Right forelimb (tissue), 1 donor: ENCODE results near the gene TYMP.

ENCODE experiments used
- DNase-seq: peaks from one replicate; pipeline ENCODE4 v3.0.0-alpha.2; 2018

Gene TYMP

DNA sequence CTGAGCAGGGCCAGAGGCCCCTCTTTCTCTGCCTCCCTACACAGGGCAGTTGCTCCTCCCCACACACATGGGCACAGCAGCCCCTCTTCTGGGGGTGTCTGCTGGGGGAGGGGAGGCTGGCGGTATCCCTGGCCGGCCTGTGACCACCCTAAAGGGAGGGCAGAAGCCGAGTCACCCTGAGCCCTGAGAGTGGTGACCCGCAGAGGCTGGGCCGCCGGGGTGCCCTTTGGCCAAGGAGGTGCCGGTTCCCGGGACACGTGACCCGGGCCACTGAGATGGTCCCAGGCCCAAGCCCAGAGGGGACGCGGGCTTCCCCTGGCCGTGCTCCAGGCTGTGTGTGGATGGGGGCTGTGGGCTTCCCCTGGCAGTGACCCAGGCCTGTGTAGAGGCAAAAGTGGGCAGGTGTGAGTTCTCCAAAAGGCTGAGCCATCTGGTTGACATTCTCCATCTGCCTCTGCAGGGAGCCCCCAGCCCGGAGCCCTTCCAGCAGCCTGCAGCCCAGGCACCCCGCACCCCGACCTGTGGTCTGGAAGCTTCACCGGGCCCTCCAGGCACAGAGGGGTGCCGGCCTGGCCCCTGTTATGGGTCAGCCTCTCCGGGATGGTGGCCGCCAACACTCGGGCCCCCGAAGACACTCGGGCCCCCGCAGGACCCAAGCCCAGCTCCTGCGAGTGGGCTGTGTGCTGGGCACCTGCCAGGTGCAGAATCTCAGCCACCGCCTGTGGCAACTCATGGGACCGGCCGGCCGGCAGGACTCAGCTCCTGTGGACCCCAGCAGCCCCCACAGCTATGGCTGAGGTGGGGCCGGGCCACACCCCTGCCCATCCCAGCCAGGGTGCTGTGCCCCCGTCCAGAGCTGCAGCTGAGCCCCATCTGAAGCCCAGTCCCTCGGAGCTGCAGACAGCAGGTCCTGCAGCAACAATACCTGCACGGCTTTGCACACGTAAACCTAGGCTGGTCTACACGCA is 47.4 kb downstream of the TYMP start:
- no peak for DNase-seq

DNA sequence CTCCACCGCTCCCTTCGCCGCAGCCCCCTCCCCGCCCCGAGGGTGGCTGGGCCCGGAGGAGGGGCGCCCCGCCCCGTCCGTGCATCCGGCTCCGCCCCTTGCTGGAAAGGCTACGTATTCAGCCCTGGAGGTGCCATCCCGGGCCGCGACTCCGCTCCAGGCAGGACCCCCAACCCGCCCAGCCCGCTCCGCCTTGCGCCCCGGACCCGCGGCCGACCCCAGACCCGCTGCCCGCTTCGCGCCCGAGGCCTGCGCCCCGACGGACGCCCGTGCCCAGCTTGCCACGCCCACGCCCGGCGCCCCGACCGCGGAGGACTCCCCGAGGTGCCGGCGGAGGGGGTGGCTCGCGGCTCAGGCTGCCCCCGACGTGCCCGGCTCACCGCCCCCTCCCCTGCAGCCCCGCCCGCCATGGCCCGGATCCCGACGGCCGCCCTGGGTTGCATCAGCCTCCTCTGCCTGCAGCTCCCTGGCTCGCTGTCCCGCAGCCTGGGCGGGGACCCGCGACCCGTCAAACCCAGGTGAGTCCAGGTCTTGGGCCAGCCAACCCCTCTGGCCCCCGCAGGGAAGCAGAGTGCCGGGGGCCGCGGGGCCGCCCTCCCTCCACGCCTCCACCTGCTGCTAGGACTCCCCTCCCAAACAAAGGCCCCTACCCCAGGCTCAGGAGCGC is 48.2 kb downstream of the TYMP start, which contains the start of gene ADM2:
Gene ADM2 (plus strand): TSS at position 104 of the 667 bp plus-strand sequence. CDS start 305 bp downstream, at position 409.
- DNase-seq, result no peak

DNA sequence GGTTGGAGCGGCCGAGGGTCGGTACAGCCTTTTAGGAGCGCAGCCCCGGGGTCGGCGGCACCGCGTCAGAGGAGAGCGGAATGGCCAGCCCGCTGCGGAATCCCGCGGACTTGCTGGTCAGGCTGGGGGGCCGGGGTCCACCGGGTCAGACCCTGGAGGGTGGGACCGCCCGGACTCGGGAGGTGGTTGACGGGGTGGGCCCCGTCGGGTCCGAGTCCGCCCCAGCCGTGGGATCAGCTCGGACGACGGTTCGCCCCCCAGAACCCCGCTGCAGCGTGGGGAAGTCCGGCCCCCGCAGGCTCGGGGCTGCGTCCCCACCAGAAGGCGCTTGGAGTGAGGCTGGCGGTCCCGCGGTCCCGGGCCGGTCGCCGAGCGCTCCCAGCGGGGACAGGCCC is 48.8 kb downstream of the TYMP start:
- DNase-seq, result no peak

DNA sequence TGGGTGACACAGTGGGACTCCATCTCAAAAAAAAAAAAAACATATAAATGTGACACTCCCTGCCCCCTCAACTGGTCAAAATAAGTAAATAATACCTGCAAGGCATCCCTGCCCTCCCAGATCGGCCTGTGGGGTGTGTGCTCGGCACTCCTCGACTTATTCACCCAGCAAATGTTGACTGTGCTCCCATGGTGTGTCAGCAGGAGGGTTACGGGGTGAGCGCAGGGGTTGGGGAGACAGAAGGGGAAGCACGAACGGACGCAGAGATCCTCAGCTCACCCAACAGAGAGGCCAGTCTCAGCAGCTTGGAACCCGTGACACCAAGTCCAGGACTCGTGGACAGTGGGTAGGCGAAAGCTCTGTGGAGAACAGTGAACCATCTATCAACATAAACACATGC is 50.1 kb downstream of the TYMP start:
- DNase-seq, result no peak

DNA sequence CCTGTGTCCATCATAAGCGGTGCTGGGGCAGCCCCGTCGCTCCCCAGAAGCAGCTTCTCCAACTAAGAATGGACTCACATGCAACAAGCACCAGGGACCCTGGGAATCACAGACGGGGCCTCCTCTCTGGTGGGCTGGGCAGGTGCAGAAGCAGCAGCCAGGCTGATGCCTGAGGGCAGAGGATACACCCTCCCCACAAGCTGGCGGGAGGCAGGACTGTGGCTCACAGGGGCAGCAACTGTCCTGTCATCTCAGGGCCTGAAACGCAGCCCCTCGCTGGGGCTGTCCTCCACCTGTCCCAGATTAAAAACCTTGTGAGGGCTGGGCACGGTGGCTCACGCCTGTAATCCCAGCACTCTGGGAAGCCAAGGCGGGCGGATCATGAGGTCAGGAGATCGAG is 51.9 kb downstream of the TYMP start:
- DNase-seq, result no peak

DNA sequence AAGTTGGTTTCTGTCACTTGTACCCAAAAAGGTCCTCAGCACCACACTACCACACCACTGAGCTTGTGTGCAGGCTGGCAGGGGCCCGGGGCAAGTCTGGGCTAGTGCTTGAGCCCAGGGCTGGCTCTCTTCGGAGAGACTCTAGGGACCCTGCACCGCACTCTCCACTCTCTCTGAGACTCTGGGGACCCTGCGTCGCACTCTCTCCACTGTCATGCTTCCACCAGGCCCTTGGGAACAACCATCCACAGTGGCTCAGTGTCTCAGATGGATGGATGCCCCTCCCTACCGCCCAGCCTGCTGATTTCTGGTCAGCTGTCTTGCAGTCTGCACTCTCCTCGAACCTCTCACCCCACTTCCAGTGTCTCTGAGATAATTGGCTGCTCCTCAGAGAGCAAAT is 52.9 kb downstream of the TYMP start:
- no peak for DNase-seq
